ENCODE data around the gene DLEC1. TPM values are rescaled to one million over a fixed set of nuclear protein-coding genes. Genes with fewer than 3 reads are reported as not detected.

Gene DLEC1
- total and polyA plus RNA-seq, 9 of the 15 experiments (the other 6 are each of a cell fraction or from before 2014, with no cell fraction given), result 0.07 to 0.08 TPM; not detected in 7

DNA sequence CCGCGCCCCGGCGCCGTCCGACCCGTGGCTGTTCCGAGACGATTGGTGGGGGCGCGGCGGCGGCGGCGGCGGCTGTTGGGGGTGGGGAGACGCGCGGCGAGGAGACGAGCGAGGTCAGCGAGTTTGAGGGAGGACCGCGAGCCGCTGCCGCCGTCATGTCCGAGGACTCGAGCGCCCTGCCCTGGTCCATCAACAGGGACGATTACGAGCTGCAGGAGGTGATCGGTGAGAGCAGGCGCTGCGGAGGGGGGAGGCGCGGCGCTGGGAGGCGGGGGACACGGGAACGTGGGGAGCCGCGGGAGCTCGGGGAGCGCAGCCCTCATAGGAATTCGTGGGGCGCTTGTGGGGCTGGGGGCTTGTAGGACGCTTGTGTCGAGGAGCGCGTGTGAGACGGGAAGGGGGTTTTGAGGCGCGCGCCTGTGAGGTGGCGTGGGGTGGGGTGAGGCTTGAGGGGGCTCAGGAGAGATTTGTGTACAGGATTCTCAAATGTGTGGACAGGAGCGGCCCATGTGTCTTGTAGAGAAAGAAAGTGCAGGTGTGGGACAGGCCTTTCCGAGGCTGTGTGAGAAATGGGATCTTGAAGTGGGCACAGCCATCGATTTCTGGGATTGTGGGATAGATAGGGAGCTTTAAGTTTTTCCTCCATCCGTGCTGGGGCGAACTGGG lies 126.8 kb downstream of the DLEC1 start (continued):
- no peak for TF ChIP-seq SETDB1 (IDR thresholded peaks at IDR 0.05; ENCODE audit: low read length)
- TF ChIP-seq ZNF717 (CRISPR knock-in tag; IDR thresholded peaks at IDR 0.05), result no peak
- peak; percentile 87; the same call in 1 of the 2 replicates for TF ChIP-seq NR3C1 (CRISPR knock-in tag; IDR thresholded peaks at IDR 0.05)
- TF ChIP-seq ELF2 (CRISPR knock-in tag; IDR thresholded peaks at IDR 0.05), result no peak
- no peak for TF ChIP-seq ZNF41 (CRISPR knock-in tag; conservative IDR thresholded peaks at IDR 0.05)
- TF ChIP-seq RBFOX2 (IDR thresholded peaks at IDR 0.05; ENCODE audit: low read depth, low read length), result peak; percentile 2
- no peak for TF ChIP-seq ZNF224 (CRISPR knock-in tag; IDR thresholded peaks at IDR 0.05)
- TF ChIP-seq BRD4 (IDR thresholded peaks at IDR 0.05), result peak; percentile 66; the same call in 1 of the 2 replicates
- TF ChIP-seq, protein P1, sequence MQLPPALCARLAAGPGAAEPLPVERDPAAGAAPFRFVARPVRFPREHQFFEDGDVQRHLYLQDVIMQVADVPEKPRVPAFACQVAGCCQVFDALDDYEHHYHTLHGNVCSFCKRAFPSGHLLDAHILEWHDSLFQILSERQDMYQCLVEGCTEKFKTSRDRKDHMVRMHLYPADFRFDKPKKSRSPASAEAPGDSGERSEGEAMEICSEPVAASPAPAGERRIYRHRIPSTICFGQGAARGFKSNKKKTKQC (CRISPR knock-in tag; IDR thresholded peaks at IDR 0.05), result no peak
- TF ChIP-seq, protein P2, sequence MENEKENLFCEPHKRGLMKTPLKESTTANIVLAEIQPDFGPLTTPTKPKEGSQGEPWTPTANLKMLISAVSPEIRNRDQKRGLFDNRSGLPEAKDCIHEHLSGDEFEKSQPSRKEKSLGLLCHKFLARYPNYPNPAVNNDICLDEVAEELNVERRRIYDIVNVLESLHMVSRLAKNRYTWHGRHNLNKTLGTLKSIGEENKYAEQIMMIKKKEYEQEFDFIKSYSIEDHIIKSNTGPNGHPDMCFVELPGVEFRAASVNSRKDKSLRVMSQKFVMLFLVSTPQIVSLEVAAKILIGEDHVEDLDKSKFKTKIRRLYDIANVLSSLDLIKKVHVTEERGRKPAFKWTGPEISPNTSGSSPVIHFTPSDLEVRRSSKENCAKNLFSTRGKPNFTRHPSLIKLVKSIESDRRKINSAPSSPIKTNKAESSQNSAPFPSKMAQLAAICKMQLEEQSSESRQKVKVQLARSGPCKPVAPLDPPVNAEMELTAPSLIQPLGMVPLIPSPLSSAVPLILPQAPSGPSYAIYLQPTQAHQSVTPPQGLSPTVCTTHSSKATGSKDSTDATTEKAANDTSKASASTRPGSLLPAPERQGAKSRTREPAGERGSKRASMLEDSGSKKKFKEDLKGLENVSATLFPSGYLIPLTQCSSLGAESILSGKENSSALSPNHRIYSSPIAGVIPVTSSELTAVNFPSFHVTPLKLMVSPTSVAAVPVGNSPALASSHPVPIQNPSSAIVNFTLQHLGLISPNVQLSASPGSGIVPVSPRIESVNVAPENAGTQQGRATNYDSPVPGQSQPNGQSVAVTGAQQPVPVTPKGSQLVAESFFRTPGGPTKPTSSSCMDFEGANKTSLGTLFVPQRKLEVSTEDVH (IDR thresholded peaks at IDR 0.05; ENCODE audit: low read depth, partially characterized antibody), result no peak
- TF ChIP-seq, protein P3, sequence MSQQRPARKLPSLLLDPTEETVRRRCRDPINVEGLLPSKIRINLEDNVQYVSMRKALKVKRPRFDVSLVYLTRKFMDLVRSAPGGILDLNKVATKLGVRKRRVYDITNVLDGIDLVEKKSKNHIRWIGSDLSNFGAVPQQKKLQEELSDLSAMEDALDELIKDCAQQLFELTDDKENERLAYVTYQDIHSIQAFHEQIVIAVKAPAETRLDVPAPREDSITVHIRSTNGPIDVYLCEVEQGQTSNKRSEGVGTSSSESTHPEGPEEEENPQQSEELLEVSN (IDR thresholded peaks at IDR 0.05; ENCODE audit: borderline replicate concordance in 1 of 2, extremely low read depth in 1 of 2, insufficient read depth in 1 of 2, insufficient read length in 1 of 2, low read depth in 1 of 2, low read length in 1 of 2, poor library complexity in 1 of 2, severe bottlenecking in 1 of 2), result peak in 1 of 2 experiments; percentile 40
- no peak for TF ChIP-seq ZNF77 (CRISPR knock-in tag; IDR thresholded peaks at IDR 0.05)
- TF ChIP-seq TEAD1 (CRISPR knock-in tag; IDR thresholded peaks at IDR 0.05), result 0 out of 4 replicates have a peak, but pooled peaks of 1 of the 2 experiments have one; percentile 51
- no peak for TF ChIP-seq ELF4 (CRISPR knock-in tag; IDR thresholded peaks at IDR 0.05)
- TF ChIP-seq, protein P4, sequence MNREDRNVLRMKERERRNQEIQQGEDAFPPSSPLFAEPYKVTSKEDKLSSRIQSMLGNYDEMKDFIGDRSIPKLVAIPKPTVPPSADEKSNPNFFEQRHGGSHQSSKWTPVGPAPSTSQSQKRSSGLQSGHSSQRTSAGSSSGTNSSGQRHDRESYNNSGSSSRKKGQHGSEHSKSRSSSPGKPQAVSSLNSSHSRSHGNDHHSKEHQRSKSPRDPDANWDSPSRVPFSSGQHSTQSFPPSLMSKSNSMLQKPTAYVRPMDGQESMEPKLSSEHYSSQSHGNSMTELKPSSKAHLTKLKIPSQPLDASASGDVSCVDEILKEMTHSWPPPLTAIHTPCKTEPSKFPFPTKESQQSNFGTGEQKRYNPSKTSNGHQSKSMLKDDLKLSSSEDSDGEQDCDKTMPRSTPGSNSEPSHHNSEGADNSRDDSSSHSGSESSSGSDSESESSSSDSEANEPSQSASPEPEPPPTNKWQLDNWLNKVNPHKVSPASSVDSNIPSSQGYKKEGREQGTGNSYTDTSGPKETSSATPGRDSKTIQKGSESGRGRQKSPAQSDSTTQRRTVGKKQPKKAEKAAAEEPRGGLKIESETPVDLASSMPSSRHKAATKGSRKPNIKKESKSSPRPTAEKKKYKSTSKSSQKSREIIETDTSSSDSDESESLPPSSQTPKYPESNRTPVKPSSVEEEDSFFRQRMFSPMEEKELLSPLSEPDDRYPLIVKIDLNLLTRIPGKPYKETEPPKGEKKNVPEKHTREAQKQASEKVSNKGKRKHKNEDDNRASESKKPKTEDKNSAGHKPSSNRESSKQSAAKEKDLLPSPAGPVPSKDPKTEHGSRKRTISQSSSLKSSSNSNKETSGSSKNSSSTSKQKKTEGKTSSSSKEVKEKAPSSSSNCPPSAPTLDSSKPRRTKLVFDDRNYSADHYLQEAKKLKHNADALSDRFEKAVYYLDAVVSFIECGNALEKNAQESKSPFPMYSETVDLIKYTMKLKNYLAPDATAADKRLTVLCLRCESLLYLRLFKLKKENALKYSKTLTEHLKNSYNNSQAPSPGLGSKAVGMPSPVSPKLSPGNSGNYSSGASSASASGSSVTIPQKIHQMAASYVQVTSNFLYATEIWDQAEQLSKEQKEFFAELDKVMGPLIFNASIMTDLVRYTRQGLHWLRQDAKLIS (CRISPR knock-in tag; IDR thresholded peaks at IDR 0.05), result peak; percentile 73; the same call in 1 of the 2 replicates
